Measurements from ENCODE around the gene TMC8.
A peak's percentile ranks its signal among the peaks of the same experiment; 100 is the strongest.
"Not testable (repeated sequence)": the region's sequence is repeated elsewhere in the genome, so short reads cannot be mapped to it uniquely, and the experiment has no call there.

The TMC8 gene

GRCh38 chr17:78109489-78109761, 21.1 kb upstream of the TMC8 start:
- DNase-seq (ENCODE audit: low read depth in 1 of 2, low spot score in 1 of 2) = no peak

- no peak for DNase-seq (ENCODE audit: low read depth in 1 of 2, low spot score in 1 of 2)
Observed at GRCh38 chr17:78110363-78111015, 20.1 kb upstream of the TMC8 start.

- DNase-seq (ENCODE audit: low read depth in 1 of 2, low spot score in 1 of 2) = no peak
Observed at GRCh38 chr17:78111016-78111726, 19.4 kb upstream of the TMC8 start.

DNA sequence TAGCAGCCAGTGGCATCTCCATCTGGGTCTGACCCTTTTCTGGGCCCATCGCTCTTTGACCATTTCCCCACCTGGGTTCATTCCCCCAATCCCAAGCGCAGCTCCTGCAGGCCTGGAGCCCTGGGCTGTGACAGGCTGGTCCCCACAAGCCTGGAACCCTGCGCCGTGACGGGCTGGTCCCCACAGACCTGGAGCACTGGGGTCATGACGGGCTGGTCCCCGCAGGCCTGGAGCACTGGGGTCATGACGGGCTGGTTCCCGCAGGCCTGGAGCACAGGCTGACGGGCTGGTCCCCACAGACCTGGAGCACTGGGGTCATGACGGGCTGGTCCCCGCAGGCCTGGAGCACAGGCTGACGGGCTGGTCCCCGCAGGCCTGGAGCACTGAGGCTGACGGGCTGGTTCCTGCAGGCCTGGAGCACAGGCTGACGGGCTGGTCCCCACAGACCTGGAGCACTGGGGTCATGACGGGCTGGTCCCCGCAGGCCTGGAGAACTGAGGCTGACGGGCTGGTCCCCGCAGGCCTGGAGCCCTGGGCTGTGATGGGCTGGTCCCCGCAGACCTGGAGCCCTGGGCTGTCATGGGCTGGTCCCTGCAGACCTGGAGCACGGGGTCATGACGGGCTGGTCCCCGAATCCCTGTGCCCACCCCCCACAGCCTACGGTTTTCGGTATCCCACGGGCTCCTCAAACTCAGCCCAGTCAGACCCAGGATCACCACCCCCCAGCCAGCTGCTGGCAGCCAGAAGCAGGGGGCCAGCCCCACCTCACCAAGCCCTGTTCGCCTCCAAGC, 18.6 kb upstream of the TMC8 start:
- no peak for DNase-seq (ENCODE audit: low read depth in 1 of 2, low spot score in 1 of 2)

DNA sequence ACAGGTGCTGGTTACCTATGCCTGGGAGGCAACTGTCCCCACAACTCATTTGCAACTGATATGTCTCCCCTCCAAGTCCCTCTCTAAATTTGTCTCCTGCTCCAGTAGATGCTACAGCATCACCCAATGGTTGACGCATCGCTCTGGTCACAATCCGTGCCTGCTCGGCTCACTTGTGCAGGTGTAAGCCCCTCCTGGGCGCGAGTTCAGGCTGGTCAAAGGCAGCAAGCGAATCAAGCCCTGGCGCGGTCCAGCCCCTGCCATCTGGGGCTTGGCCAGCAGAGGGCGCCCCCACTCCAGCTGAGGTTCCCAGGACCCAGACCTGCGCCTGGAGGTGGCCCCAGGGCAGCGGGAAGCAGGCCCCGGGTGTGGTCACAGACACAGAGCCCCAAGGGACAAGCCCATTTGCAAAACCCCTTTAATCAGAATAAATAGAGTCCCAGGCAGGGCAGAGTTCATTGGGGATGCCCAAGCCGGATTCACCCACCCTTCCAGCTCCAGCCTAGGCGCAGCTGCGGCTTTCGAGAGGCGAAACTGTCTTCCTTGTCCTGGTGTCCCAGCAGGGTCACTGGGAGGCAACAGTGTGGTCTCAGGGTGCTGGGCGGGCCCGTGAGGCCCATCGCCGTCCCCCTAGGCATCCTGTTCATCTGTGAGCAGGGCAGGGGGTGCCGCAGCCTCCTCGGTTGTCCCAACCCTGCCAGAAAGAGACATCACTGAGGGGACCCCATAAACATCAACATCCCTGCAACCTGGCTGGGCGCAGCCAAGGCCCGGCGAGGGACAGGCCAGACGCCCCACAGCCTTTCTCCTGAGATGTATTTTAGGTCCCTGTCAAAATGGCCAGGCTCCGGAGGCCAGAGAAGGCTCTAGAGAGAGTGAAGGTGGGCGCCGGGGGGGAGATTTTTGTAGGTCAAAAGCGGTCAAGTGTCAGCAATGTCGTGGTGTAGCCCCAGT, 17.8 kb upstream of the TMC8 start:
- DNase-seq (ENCODE audit: low read depth in 1 of 2, low spot score in 1 of 2) = peak in 1 of 2 donors; percentile 78

DNA sequence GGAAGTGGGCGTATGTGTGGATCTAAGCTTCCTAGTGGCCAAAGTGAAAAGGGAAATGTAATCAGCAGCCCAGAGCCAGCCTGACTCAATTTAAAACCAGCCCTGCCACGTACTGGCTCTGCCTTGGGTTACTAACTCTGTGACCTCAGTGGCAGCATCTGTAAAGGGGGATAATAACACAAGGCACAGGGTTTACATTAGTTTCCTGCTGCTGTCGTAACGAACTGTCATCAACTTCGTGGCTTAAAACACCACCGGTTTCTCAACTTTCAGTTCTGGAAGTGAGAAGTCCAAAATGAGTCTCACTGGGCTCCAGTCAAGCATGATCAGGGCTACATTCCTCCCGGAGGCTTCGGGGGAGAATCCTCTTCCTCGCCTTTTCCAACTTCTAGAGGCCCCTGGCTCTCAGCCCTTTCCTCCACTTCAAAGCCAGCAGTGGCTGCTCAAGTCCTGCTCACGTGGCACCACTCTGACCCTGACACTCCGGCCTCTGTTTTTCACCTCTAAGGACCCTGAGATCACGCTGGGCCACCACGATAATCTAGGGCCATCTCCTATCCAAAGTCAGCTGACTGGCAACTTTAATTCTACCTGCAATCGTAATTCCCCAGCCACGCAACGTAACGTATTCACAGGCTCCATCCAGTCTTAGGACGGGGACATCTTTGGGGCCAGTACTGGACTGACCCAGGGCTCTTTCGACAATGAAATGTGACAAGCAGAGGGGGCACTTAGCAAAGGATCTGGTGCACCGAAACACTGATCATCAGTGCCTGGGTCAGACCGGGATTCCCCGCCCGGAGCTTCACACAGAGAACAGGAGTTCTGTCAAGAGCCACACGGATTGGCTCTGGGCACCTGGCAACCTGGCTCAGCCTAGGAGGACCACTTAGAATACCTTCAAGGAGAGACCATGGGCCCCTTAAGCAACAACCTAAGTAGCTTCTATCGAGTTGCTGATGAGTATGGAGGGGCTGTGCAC, 16.5 kb upstream of the TMC8 start:
- no peak for DNase-seq (ENCODE audit: low read depth in 1 of 2, low spot score in 1 of 2)

GRCh38 chr17:78114831-78115723, 15.5 kb upstream of the TMC8 start:
- no peak for DNase-seq (ENCODE audit: low read depth in 1 of 2, low spot score in 1 of 2)

GRCh38 chr17:78115803-78116202, 14.8 kb upstream of the TMC8 start:
- DNase-seq (ENCODE audit: low read depth in 1 of 2, low spot score in 1 of 2) = not testable (repeated sequence)

DNA sequence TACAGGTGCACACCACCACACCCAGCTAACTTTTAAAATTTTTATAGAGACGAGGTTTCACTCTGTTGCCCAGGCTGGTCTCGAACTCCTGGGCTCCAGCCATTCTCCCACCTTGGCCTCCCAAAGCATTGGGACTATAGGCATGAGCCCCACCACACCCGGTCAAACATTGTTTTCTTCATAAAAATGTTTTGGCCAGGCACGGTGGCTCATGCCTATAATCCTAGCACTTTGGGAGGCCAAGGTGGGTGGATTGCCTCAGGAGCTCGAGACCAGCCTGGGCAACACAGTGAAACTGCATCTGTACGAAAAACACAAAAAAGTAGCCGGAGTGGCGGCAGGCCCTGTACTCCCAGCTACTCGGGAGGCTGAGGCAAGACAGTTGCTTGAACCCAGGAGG, 14.2 kb upstream of the TMC8 start:
- DNase-seq (ENCODE audit: low read depth in 1 of 2, low spot score in 1 of 2) = no peak

DNA sequence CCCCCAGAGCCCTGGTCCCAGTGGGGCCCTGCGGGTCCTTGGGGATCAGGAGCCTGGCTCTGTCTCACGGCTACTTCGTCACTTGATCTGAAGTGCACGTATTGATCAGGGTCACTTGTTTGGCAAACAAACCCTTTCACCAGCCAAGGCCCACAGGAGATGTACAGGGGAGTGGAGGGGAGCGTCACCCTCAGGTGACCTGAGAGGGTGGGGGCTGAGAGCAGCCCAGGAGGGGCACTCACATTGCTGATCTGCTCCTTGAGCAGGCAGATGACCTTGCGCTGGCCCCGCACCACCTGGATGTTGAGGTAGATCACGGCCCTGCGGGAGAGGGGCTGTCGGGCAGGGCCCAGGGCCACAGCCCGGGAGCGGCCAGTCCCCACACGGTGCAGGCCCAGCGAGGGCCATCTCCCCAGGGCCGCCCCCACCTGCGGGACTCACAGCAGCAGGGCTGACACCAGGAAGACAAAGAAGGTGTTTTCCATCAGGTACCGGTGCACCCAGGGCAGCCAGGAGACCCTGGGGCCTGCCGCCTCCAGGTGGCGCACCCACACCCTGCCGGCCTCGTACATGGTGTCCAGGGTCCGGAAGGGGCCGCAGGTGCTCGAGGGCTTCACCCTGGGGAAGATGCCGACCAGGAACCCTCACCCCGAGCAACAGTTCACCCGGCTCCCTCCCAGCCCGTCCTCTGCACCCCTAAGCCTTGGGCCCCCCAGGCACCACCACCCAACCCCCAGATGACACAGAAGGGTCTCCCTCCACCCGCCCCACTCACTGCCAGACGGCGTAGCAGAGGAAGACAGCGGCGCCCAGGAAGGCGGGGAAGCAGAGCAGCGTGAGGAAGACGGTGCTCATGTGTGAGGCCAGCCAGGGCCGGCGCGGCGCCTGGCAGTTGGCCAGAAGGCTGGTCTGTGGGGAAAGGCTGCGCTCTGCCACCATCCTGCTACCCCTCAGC, 13.3 kb upstream of the TMC8 start:
- no peak for DNase-seq (ENCODE audit: low read depth in 1 of 2, low spot score in 1 of 2)

DNA sequence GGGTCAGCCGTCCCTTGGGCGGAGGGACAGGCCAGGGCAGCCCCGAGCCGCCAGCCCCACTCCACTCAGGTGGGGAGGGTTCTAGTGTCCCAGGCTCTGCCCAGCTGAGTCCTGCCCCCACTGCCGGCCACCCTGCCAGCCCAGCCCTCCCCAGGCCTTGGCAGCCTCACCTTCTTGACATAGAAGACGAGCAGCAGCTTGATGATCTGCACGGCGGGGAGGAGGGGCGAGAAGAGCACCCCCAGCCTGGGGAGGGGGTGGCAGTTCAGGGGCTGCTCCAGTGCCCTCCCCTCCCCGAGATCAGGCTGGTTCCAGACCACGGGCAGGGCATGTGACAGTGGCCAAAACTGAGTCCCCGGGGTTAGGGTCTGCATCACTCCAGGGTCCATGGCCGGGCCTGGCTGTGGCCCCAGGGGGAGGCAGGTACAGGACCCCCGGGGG, 11.8 kb upstream of the TMC8 start:
- DNase-seq (ENCODE audit: low read depth in 1 of 2, low spot score in 1 of 2) = no peak

GRCh38 chr17:78120537-78120936, 10.0 kb upstream of the TMC8 start:
- no peak for DNase-seq (ENCODE audit: low read depth in 1 of 2, low spot score in 1 of 2)

GRCh38 chr17:78120971-78121800, 9.4 kb upstream of the TMC8 start:
- no peak for DNase-seq (ENCODE audit: low read depth in 1 of 2, low spot score in 1 of 2)

DNA sequence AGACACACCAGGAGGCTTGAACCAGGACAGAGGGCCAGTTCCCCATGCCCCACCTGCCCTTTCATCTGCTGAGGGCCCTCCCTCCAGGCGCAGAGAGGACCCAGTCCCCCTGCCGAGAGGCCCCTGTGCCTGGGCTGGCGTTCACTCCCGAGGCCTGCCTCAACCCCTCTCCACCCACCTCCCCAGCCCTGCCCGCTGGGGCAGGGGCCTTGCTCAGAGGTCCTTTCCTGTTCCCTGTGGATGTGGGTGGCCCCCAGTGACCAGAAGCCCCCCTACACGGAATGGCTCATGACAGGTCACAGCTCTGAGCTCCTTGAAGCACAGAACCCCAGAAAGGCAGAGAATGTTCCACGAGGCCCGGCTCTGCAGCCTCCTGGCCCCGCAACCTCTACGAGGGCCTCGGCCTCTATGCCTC, 8.8 kb upstream of the TMC8 start:
- no peak for DNase-seq (ENCODE audit: low read depth in 1 of 2, low spot score in 1 of 2)

GRCh38 chr17:78122216-78122930, 8.2 kb upstream of the TMC8 start:
- DNase-seq (ENCODE audit: low read depth in 1 of 2, low spot score in 1 of 2) = no peak

- DNase-seq (ENCODE audit: low read depth in 1 of 2, low spot score in 1 of 2) = no peak
Observed at GRCh38 chr17:78122931-78123249, 7.7 kb upstream of the TMC8 start.
